Ovary (tissue), 9 donors: Measurements from ENCODE around the gene FURIN. TPM values are rescaled to one million over a fixed set of nuclear protein-coding genes. Genes with fewer than 3 reads are reported as not detected.

Source experiments
- DNase-seq, 5 donors: peaks; one replicate each; pipeline ENCODE4 v3.0.0-alpha.2; 2019 to 2020
- H3K27ac ChIP-seq, 2 donors: fragments of 200-600 bp; one replicate each; pipeline versions ENCODE4 v1.5.1 to v1.8.0; 2019 to 2022
- H3K27me3 ChIP-seq: fragments of 200-600 bp; one replicate; pipeline ENCODE4 v1.8.0; 2022
- H3K36me3 ChIP-seq: fragments of 200-600 bp; sonication (generic); one replicate; pipeline ENCODE4 v1.5.1; 2019
- H3K4me1 ChIP-seq: one replicate; pipeline ENCODE4 v1.8.1; 2013; ENCODE audit warnings: mild to moderate bottlenecking, moderate library complexity; ENCODE audit not compliant: insufficient read depth
- H3K4me3 ChIP-seq: fragments of 200-600 bp; sonication (generic); one replicate; pipeline ENCODE4 v1.5.1; 2017
- H3K9me3 ChIP-seq, 2 donors: fragments of 200-600 bp in 1 of 2; sonication (generic) in 1 of 2; one replicate each; pipeline versions ENCODE4 v1.5.1 to v1.8.1; 2013 to 2019; ENCODE audit warnings: mild to moderate bottlenecking in 1 of 2, moderate library complexity in 1 of 2
- CTCF ChIP-seq, 3 donors: fragments of 450-650 bp in 2 of 3; fragments of 200-600 bp in 1 of 3; IDR thresholded peaks; one replicate each; pipeline versions ENCODE4 v1.5.1 to v1.8.0; 2016 to 2022; ENCODE audit warnings: antibody characterized with exemption in 3 of 3, mild to moderate bottlenecking in 1 of 3
- EP300 ChIP-seq: sonication (generic); formaldehyde crosslinking; IDR thresholded peaks from one replicate; pipeline ENCODE4 v1.6.1; 2017; ENCODE audit warnings: antibody characterized with exemption
- POLR2A ChIP-seq: fragments of 450-650 bp; IDR thresholded peaks from one replicate; pipeline ENCODE4 v1.6.1; 2017; ENCODE audit warnings: antibody characterized with exemption, mild to moderate bottlenecking, moderate library complexity
- WGBS, 3 donors: extraction: QIAGEN DNeasy Blood & Tissue Kit in 1 of 3; methylation state at CpG; one replicate each; pipeline versions ENCODE4 v1.1.5 to v1.1.7; 2013 to 2017; 5-methylcytosine and 5-hydroxymethylcytosine counted together
- intact Hi-C, 4 donors: fragments of 100-400 bp; cut with DNase I; formaldehyde crosslinking; loops; one replicate each; pipeline versions ENCODE4 v1.11.0 to v1.15.1; 2022 to 2023
- polyA plus RNA-seq, 2 donors: library from polyadenylated mRNA; stranded (reverse); fragments of 200-250 nt in 1 of 2; fragments of 350-450 nt in 1 of 2; fragmentation: Illumina TruSeq in 1 of 2; extraction: RNeasy Lipid Tissue Mini Kit (QIAGEN cat#74804) in 1 of 2; gene quantifications; one replicate each; pipeline ENCODE4 v1.2.3, GENCODE V29; 2013 to 2014
- total RNA-seq, 7 donors: library from RNA; depleted of rRNA in 2 of 7; stranded (reverse); fragments of >200 nt in 2 of 7; fragmentation: NEBNext Ultra II Directional in 3 of 7; extraction: Animal tissue kit (Norgen Biotek cat#: 25700) in 3 of 7; gene quantifications; one replicate each; pipeline versions ENCODE4 v1.1.0 to v1.2.4, GENCODE V29; 2016 to 2023
- donor health status: DM: no; HTN: no; CAD: no; lungs with moderate emphysema.
- donor health status: DM: no; HTN: no; CAD: no.
- donor health status: Bipolar disorder and iron deficiency.
- donor health status: DM: yes; HTN: yes; CAD: no.
- donor health status: DM: no; HTN: no; CAD: no.
- donor health status: DM: yes; HTN: yes; CAD: no.

Gene FURIN
- total and polyA plus RNA-seq, 9 donors = 6.2 to 38.6 (median 33.7) TPM

- no peak overlapping the region for H3K27ac ChIP-seq
- WGBS, 3 donors = 82 to 88% (median 83%) methylated on average over 8 of the region's 8 CpGs
- H3K9me3 ChIP-seq = no peaks in the 10 kb centered on the region
- DNase-seq = no peak
- H3K4me1 ChIP-seq = no peaks in the 10 kb centered on the region
- no peaks in the 10 kb centered on the region for H3K36me3 ChIP-seq
- H3K4me3 ChIP-seq = no peak overlapping the region
- intact Hi-C loops = no loop called here
- TF ChIP-seq CTCF (IDR thresholded peaks at IDR 0.05) = no peak
- TF ChIP-seq EP300 = no peak
- TF ChIP-seq POLR2A = no peak
- no peaks in the 10 kb centered on the region for H3K27me3 ChIP-seq
These were observed 23.1 kb downstream of the FURIN start for GRCh38 chr15:90891346-90891949.

- intact Hi-C loops = no loop called here
- Histone ChIP-seq H3K4me1 (no peaks in the 10 kb centered on the region), H3K36me3 (no peaks in the 10 kb centered on the region), H3K27ac (no peak overlapping the region), H3K9me3 (no peaks in the 10 kb centered on the region), H3K4me3 (no peak overlapping the region), H3K27me3 (no peaks in the 10 kb centered on the region)
- TF ChIP-seq POLR2A = no peak
- TF ChIP-seq CTCF (IDR thresholded peaks at IDR 0.05) = no peak
- TF ChIP-seq EP300 = no peak
- DNase-seq = no peak
- WGBS, 3 donors = 90 to 93% (median 91%) methylated on average over 11 of the region's 11 CpGs
These were observed 23.6 kb downstream of the FURIN start for GRCh38 chr15:90892023-90892422.

- Histone ChIP-seq H3K27me3 (no peaks in the 10 kb centered on the region), H3K36me3 (no peaks in the 10 kb centered on the region), H3K4me3 (no peak overlapping the region), H3K9me3 (no peaks in the 10 kb centered on the region), H3K4me1 (no peaks in the 10 kb centered on the region), H3K27ac (no peak overlapping the region)
- intact Hi-C loops = no loop called here
- DNase-seq = no peak
- 90 to 92% (median 90%) methylated on average over 29 of the region's 29 CpGs for WGBS, 3 donors
- TF ChIP-seq CTCF (IDR thresholded peaks at IDR 0.05) = no peak
- no peak for TF ChIP-seq EP300
- no peak for TF ChIP-seq POLR2A
These were observed 24.2 kb downstream of the FURIN start for GRCh38 chr15:90892498-90893174.

GRCh38 chr15:90893175-90894090 is 25.0 kb downstream of the FURIN start:
- DNase-seq = no peak
- H3K9me3 ChIP-seq = no peaks in the 10 kb centered on the region
- no peaks in the 10 kb centered on the region for H3K36me3 ChIP-seq
- intact Hi-C loops = no loop called here
- H3K4me1 ChIP-seq = no peaks in the 10 kb centered on the region
- WGBS, 3 donors = 89 to 92% (median 90%) methylated on average over 31 to 33 of the region's 33 CpGs
- no peak overlapping the region for H3K4me3 ChIP-seq
- TF ChIP-seq CTCF (IDR thresholded peaks at IDR 0.05) = no peak
- no peak for TF ChIP-seq POLR2A
- no peak for TF ChIP-seq EP300
- H3K27ac ChIP-seq = no peak overlapping the region
- no peaks in the 10 kb centered on the region for H3K27me3 ChIP-seq
